KMS-11 (cell line): ENCODE results near the gene ELANE.
A peak's percentile ranks its signal among the peaks of the same experiment; 100 is the strongest.

Experiments
- H2AFZ ChIP-seq: fragments of 200-600 bp; sonication (generic); 2 replicates; pipeline ENCODE4 v1.6.1; 2016; ENCODE audit warnings: antibody characterized with exemption, mixed run types, low read depth
- H3K27ac ChIP-seq: fragments of 200-600 bp; sonication (generic); 2 replicates; pipeline ENCODE4 v1.6.1; 2016; ENCODE audit warnings: mild to moderate bottlenecking, mixed run types
- H3K27me3 ChIP-seq: fragments of 200-600 bp; sonication (generic); 2 replicates; pipeline ENCODE4 v1.6.1; 2017; ENCODE audit warnings: mild to moderate bottlenecking, low read depth, mixed run types, moderate library complexity; ENCODE audit not compliant: insufficient read depth
- H3K36me3 ChIP-seq: fragments of 200-600 bp; sonication (generic); 2 replicates; pipeline ENCODE4 v1.6.1; 2017; ENCODE audit warnings: mild to moderate bottlenecking, mixed run types; ENCODE audit not compliant: insufficient read depth
- H3K4me1 ChIP-seq: fragments of 200-600 bp; sonication (generic); 2 replicates; pipeline ENCODE4 v1.6.1; 2016; ENCODE audit warnings: mild to moderate bottlenecking, low read depth, mixed run types; ENCODE audit not compliant: poor library complexity, severe bottlenecking
- H3K4me2 ChIP-seq: fragments of 200-600 bp; sonication (generic); 2 replicates; pipeline ENCODE4 v1.7.0; 2016; ENCODE audit warnings: mild to moderate bottlenecking, mixed run types
- H3K4me3 ChIP-seq: fragments of 200-600 bp; sonication (generic); IDR thresholded peaks from 2 replicates; pipeline ENCODE4 v1.6.1; 2017; ENCODE audit warnings: low read depth, low read length, mixed read lengths; ENCODE audit not compliant: insufficient read depth
- H3K79me2 ChIP-seq: fragments of 200-600 bp; sonication (generic); 2 replicates; pipeline ENCODE4 v1.6.1; 2016; ENCODE audit warnings: low read depth, mixed run types; ENCODE audit not compliant: insufficient read depth
- H3K9ac ChIP-seq: fragments of 200-600 bp; sonication (generic); 2 replicates; pipeline ENCODE4 v1.6.1; 2016; ENCODE audit warnings: mild to moderate bottlenecking, mixed run types
- H4K20me1 ChIP-seq: fragments of 200-600 bp; sonication (generic); 2 replicates; pipeline ENCODE4 v1.6.1; 2016; ENCODE audit warnings: mild to moderate bottlenecking, mixed run types; ENCODE audit not compliant: insufficient read depth
- TF ChIP-seq, protein P1 (sequence below): fragments of 200-600 bp; sonication (generic); conservative IDR thresholded peaks from 2 replicates; pipeline ENCODE4 v1.6.1; 2017; ENCODE audit warnings: low read depth, mild to moderate bottlenecking, antibody characterized with exemption, low read length, moderate library complexity, mixed read lengths

The ELANE gene

DNA sequence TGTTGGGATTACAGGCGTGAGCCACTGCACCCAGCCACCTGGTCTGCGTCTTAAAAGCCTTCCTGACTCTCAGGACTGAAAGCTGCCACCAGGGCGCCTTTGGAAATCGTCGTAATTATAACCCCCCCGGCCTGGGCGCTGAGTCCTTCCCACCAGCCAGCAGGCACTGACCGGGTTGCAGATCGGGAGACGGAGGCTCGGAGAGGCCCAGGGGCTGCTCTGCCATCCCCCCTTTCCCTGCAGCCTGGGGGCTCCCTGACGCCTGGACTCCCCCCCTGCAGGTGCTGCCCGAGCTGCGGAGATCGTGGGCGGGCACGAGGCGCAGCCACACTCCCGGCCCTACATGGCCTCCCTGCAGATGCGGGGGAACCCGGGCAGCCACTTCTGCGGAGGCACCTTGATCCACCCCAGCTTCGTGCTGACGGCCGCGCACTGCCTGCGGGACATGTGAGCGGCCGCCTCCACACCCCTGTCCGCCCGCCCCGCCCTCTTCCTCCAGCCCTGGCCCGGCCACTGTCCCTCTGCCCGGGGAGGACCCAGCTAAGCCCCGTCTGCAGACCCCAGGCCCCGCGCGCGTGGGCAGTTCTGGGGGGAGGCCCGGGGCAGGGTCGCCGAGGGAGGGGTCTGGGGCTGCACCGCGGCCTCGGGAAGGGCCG, 8.8 kb upstream of the ELANE start:
- peaks cover 21% of the 10 kb centered on the region for H3K79me2 ChIP-seq
- H2AFZ ChIP-seq: peak overlapping the region; percentile 52
- H4K20me1 ChIP-seq: no peaks in the 10 kb centered on the region
- peaks cover 40% of the 10 kb centered on the region for H3K4me1 ChIP-seq
- no peaks in the 10 kb centered on the region; the same call in 1 of the 2 replicates for H3K27me3 ChIP-seq
- peak overlapping the region; percentile 32; the same call in 1 of the 2 replicates for H3K9ac ChIP-seq
- peak overlapping the region; percentile 55 for H3K27ac ChIP-seq
- no peak overlapping the region for H3K4me3 ChIP-seq
- H3K4me2 ChIP-seq: peak overlapping the region; percentile 60
- TF ChIP-seq, protein P1, sequence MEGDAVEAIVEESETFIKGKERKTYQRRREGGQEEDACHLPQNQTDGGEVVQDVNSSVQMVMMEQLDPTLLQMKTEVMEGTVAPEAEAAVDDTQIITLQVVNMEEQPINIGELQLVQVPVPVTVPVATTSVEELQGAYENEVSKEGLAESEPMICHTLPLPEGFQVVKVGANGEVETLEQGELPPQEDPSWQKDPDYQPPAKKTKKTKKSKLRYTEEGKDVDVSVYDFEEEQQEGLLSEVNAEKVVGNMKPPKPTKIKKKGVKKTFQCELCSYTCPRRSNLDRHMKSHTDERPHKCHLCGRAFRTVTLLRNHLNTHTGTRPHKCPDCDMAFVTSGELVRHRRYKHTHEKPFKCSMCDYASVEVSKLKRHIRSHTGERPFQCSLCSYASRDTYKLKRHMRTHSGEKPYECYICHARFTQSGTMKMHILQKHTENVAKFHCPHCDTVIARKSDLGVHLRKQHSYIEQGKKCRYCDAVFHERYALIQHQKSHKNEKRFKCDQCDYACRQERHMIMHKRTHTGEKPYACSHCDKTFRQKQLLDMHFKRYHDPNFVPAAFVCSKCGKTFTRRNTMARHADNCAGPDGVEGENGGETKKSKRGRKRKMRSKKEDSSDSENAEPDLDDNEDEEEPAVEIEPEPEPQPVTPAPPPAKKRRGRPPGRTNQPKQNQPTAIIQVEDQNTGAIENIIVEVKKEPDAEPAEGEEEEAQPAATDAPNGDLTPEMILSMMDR: no peak
- no peaks in the 10 kb centered on the region for H3K36me3 ChIP-seq

DNA sequence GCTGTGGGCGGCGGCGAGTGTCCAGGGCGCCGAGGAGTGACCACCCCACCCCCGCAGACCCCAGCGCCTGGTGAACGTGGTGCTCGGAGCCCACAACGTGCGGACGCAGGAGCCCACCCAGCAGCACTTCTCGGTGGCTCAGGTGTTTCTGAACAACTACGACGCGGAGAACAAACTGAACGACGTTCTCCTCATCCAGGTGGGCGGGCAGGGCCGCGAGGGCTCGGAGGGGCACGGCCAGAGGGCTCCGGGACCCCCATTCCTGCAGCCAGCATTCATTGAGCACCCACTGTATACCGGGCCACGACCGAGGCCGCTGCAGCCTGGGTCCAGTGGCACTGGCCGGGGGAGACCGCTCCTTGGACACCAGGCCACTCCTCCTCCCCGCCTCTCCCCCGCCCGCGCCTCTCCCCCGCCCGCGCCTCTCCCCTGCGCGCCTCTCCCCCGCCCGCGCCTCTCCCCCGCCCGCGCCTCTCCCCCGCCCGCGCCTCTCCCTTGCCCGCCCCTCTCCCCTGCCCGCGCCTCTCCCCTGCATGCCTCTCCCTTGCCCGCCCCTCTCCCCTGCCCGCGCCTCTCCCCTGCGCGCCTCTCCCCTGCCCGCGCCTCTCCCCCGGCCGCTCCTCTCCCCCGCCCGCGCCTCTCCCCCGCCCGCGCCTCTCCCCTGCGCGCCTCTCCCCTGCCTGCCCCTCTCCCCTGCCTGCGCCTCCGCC, 8.1 kb upstream of the ELANE start:
- Histone ChIP-seq H3K27ac (peak overlapping the region; percentile 98), H2AFZ (peak overlapping the region; percentile 52; the same call in 1 of the 2 replicates), H3K9ac (peak overlapping the region; percentile 94; the same call in 1 of the 2 replicates), H3K79me2 (peaks cover 21% of the 10 kb centered on the region), H3K4me1 (peaks cover 42% of the 10 kb centered on the region), H3K36me3 (no peaks in the 10 kb centered on the region), H3K4me2 (peak overlapping the region; percentile 60), H3K27me3 (no peaks in the 10 kb centered on the region; the same call in 1 of the 2 replicates), H4K20me1 (no peaks in the 10 kb centered on the region), H3K4me3 (no peak overlapping the region)
- TF ChIP-seq, protein P1: no peak

- Histone ChIP-seq H3K4me1 (peaks cover 42% of the 10 kb centered on the region), H3K27me3 (no peaks in the 10 kb centered on the region), H3K36me3 (no peaks in the 10 kb centered on the region), H3K79me2 (peaks cover 21% of the 10 kb centered on the region), H4K20me1 (no peaks in the 10 kb centered on the region), H3K9ac (peak overlapping the region; percentile 94), H3K4me2 (peak overlapping the region; percentile 96), H2AFZ (peak overlapping the region; percentile 33; the same call in 1 of the 2 replicates), H3K4me3 (no peak overlapping the region), H3K27ac (peak overlapping the region; percentile 98)
- TF ChIP-seq, protein P1: no peak
Observed at GRCh38 chr19:844546-844971, 7.5 kb upstream of the ELANE start.

DNA sequence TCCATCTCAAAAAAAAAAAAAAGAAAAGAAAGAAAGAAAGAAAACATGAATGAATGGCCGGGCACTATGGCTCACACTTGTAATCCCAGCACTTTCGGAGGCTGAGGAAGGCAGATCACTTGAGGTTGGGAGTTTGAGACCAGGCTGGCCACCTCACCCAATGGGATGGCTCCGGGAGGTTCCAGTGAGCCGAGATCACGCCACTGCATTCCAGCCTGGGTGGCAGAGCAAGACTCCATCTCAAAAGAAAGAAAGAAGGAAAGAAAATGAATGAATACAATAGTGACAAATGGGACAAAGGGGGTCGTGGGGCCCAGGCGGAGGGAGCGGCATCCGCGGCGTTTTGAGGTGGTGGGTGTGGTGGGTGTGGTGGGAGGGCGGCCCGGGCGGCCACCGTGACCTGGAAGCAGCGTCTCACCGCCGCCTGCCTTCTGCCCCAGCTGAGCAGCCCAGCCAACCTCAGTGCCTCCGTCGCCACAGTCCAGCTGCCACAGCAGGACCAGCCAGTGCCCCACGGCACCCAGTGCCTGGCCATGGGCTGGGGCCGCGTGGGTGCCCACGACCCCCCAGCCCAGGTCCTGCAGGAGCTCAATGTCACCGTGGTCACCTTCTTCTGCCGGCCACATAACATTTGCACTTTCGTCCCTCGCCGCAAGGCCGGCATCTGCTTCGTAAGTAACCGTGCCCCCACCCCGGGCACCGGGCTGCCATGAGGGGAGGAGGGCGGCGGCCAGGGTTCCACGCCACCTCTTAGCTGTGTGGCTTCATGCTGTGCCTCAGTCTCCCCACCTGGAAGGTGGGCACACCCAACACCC, 6.2 kb upstream of the ELANE start:
- Histone ChIP-seq H3K79me2 (peaks cover 21% of the 10 kb centered on the region), H4K20me1 (no peaks in the 10 kb centered on the region), H3K9ac (peak overlapping the region; percentile 94), H3K4me3 (no peak overlapping the region), H3K27me3 (no peaks in the 10 kb centered on the region), H3K4me2 (peak overlapping the region; percentile 96), H3K4me1 (peaks cover 42% of the 10 kb centered on the region), H3K27ac (peak overlapping the region; percentile 98), H2AFZ (no peak overlapping the region), H3K36me3 (no peaks in the 10 kb centered on the region)
- TF ChIP-seq, protein P1: no peak
